Progenitor cell of endocrine pancreas (in vitro differentiated cells): ENCODE data around the gene KHDC4. TPM values are rescaled to one million over a fixed set of nuclear protein-coding genes. Genes with fewer than 3 reads are reported as not detected.

ENCODE experiments used
- DNase-seq: peaks from one replicate; pipeline ENCODE4 v3.0.0; 2021; ENCODE audit warnings: low spot score; ENCODE audit not compliant: unreplicated experiment
- H3K27ac Mint-ChIP-seq: 2 replicates; pipeline ENCODE4 v1.8.0; 2021; ENCODE audit warnings: mild to moderate bottlenecking, moderate library complexity, mixed read lengths
- H3K27me3 Mint-ChIP-seq: 2 replicates; pipeline ENCODE4 v1.8.0; 2021; ENCODE audit warnings: mixed read lengths
- H3K36me3 Mint-ChIP-seq: 2 replicates; pipeline ENCODE4 v1.8.0; 2022; ENCODE audit warnings: mixed read lengths; ENCODE audit not compliant: insufficient read depth
- H3K4me1 Mint-ChIP-seq: 2 replicates; pipeline ENCODE4 v1.8.0; 2021; ENCODE audit warnings: low read depth, mixed read lengths
- H3K4me3 Mint-ChIP-seq: 2 replicates; pipeline ENCODE4 v1.8.0; 2021; ENCODE audit warnings: low read depth, mild to moderate bottlenecking, moderate library complexity, mixed read lengths
- H3K9me3 Mint-ChIP-seq: 2 replicates; pipeline ENCODE4 v1.8.0; 2021; ENCODE audit warnings: low read depth, mixed read lengths
- CTCF ChIP-seq: fragments of 200-600 bp; sonication (generic); IDR thresholded peaks from one replicate; pipeline ENCODE4 v1.5.0; 2021; ENCODE audit warnings: antibody characterized with exemption, mild to moderate bottlenecking; ENCODE audit not compliant: unreplicated experiment
- total RNA-seq: library from RNA; stranded (reverse); gene quantifications from 2 replicates; pipeline ENCODE4 v1.2.1, GENCODE V29; 2021

Gene KHDC4
- total RNA-seq, 1 donor from 2014 or later: 67.6 TPM

DNA sequence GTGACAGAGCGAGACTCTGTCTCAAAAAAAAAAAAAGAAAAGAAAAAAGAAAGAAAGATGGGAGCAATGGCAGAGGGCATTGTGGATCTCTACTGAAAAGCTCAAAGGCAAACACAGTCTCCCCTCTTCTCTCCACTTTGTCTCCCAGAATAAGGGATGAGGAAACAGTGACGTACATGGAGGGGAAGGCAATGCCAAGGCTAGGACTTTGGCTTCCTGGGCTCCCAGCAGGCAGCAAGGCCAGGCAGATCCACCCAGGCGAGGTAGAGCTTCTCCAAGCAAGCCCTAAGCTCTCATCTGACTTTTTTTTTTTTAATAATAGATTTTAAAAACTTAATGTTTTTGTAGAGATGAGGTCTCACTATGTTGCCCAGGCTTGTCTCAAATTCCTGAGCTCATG is 39.5 kb upstream of the KHDC4 start:
- no peak for TF ChIP-seq CTCF
- peaks cover 4% of the 10 kb centered on the region for H3K36me3 Mint-ChIP-seq
- H3K4me1 Mint-ChIP-seq: peaks cover 57% of the 10 kb centered on the region
- H3K9me3 Mint-ChIP-seq: no peaks in the 10 kb centered on the region
- no peak for DNase-seq
- no peaks in the 10 kb centered on the region for H3K27me3 Mint-ChIP-seq
- no peak overlapping the region for H3K4me3 Mint-ChIP-seq
- peak overlapping the region; percentile 71 for H3K27ac Mint-ChIP-seq

DNA sequence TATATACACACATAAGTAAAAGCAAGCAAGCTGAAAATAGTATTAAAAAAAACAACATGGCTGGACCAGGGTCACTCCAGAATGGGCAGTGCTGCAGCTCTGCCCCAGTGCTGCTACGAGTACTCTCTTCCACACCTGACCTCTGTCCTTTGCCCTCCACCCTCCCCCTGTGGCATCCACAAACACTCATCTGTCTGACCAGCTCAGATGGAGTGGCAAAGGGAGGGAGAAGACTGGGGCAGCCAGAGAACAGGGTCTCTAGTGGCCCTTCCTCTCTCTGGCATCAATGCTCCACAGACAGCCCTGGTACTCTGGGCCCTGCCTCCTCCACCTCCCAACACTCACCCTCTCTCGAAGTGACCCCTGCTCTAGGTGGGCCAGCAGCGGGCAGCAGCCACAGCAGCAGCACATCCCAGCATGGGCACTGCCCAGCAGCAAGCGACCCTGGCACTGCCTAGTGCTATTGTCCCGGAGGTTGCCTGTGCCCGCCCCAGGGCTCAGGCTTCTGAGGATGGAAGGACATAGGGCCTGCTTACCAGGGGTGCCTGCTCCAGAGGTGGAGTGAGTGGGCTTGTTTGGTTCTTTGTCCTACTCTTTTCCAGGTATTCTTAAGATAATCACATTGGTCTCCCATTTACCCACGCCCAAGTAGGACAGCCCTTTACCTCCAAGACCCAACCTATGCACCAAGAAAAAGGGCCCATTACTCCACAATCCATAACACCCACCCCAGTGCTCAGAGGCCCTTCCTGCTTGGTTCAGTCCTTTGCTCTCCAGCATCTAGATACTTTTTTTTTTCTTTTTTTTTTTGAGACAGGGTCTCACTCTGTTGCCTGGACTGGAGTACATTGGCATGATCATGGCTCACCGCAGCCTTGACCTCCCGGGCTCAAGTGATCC is 37.9 kb upstream of the KHDC4 start:
- peaks cover 6% of the 10 kb centered on the region for H3K36me3 Mint-ChIP-seq
- H3K9me3 Mint-ChIP-seq: no peaks in the 10 kb centered on the region
- H3K27me3 Mint-ChIP-seq: no peaks in the 10 kb centered on the region
- H3K27ac Mint-ChIP-seq: peak overlapping the region; percentile 62
- no peak for TF ChIP-seq CTCF
- peaks cover 65% of the 10 kb centered on the region for H3K4me1 Mint-ChIP-seq
- DNase-seq: no peak
- no peak overlapping the region for H3K4me3 Mint-ChIP-seq

DNA sequence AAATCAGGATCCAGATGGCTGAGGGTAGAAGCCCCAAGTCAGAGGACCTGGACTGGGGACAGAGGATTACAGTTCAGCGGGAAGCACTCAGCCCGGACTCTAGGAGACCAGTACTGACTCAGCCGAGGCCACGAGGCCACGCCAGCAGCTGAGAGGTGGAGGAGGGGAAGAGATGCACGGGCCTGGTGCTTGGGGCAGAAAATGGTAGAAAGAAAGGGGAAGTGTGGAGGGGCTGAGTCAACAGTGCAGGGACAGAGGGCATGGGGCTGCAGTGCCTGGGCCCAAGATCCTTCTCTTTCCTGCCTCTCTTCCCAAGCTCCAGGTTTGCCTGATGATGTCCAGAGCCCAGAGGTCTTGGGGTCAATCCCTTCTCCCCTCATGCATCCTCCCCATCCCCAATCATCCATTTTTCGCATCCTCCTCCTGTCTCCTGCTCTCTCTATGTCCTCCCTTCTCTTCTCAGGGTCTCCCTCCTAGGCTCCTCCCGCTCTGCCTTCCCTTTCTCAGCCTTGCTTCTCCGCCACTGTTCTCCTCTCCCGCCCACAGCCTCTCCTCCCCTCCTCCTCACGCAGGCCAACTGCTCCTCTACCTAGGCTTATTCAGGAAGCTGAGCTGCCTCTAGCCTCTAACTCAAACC is 36.4 kb upstream of the KHDC4 start:
- no peak overlapping the region for H3K4me3 Mint-ChIP-seq
- H3K27me3 Mint-ChIP-seq: no peaks in the 10 kb centered on the region
- peaks cover 12% of the 10 kb centered on the region for H3K36me3 Mint-ChIP-seq
- no peak for TF ChIP-seq CTCF
- H3K9me3 Mint-ChIP-seq: no peaks in the 10 kb centered on the region
- peaks cover 52% of the 10 kb centered on the region for H3K4me1 Mint-ChIP-seq
- peak overlapping the region; percentile 71 for H3K27ac Mint-ChIP-seq
- no peak for DNase-seq

GRCh38 chr1:155969377-155969791 is 35.2 kb upstream of the KHDC4 start:
- Mint-ChIP-seq H3K4me3 (no peak overlapping the region), H3K9me3 (no peaks in the 10 kb centered on the region), H3K27me3 (no peaks in the 10 kb centered on the region), H3K27ac (no peak overlapping the region), H3K36me3 (peaks cover 12% of the 10 kb centered on the region), H3K4me1 (peaks cover 40% of the 10 kb centered on the region)
- no peak for DNase-seq
- TF ChIP-seq CTCF: no peak

GRCh38 chr1:155968670-155969069 is 34.5 kb upstream of the KHDC4 start:
- H3K27me3 Mint-ChIP-seq: no peaks in the 10 kb centered on the region
- TF ChIP-seq CTCF: no peak
- H3K27ac Mint-ChIP-seq: peak overlapping the region; percentile 89
- no peaks in the 10 kb centered on the region for H3K9me3 Mint-ChIP-seq
- no peak for DNase-seq
- H3K4me3 Mint-ChIP-seq: no peak overlapping the region
- H3K36me3 Mint-ChIP-seq: peaks cover 15% of the 10 kb centered on the region
- peaks cover 38% of the 10 kb centered on the region for H3K4me1 Mint-ChIP-seq
